Stomach smooth muscle (tissue), 2 donors: ENCODE results near the gene C9orf50.

Experiments used
- H3K27ac ChIP-seq: one replicate; pipeline ENCODE4 v1.7.0; 2013; ENCODE audit warnings: mild to moderate bottlenecking, low read length, inconsistent platforms
- H3K27me3 ChIP-seq, 2 donors: one replicate each; pipeline ENCODE4 v1.7.0; 2013; ENCODE audit warnings: low read length in 2 of 2; ENCODE audit not compliant: insufficient read depth in 2 of 2, control insufficient read depth in 1 of 2
- H3K36me3 ChIP-seq, 2 donors: one replicate each; pipeline ENCODE4 v1.7.0; 2013; ENCODE audit warnings: low read length in 2 of 2; ENCODE audit not compliant: control insufficient read depth in 2 of 2, insufficient read depth in 2 of 2
- H3K4me1 ChIP-seq: one replicate; pipeline ENCODE4 v1.7.0; 2013; ENCODE audit warnings: low read length; ENCODE audit not compliant: control insufficient read depth, insufficient read depth
- H3K4me3 ChIP-seq, 2 donors: one replicate each; pipeline ENCODE4 v1.7.0; 2013; ENCODE audit warnings: low read length in 2 of 2
- H3K9ac ChIP-seq, 2 donors: one replicate each; pipeline ENCODE4 v1.7.0; 2013; ENCODE audit warnings: low read length in 2 of 2, mild to moderate bottlenecking in 1 of 2
- H3K9me3 ChIP-seq, 2 donors: one replicate each; pipeline ENCODE4 v1.7.0; 2013; ENCODE audit warnings: low read length in 2 of 2; ENCODE audit not compliant: control insufficient read depth in 2 of 2
- donor health status: healthy.
- donor health status: Pancreatic carcinoma.

The C9orf50 gene

DNA sequence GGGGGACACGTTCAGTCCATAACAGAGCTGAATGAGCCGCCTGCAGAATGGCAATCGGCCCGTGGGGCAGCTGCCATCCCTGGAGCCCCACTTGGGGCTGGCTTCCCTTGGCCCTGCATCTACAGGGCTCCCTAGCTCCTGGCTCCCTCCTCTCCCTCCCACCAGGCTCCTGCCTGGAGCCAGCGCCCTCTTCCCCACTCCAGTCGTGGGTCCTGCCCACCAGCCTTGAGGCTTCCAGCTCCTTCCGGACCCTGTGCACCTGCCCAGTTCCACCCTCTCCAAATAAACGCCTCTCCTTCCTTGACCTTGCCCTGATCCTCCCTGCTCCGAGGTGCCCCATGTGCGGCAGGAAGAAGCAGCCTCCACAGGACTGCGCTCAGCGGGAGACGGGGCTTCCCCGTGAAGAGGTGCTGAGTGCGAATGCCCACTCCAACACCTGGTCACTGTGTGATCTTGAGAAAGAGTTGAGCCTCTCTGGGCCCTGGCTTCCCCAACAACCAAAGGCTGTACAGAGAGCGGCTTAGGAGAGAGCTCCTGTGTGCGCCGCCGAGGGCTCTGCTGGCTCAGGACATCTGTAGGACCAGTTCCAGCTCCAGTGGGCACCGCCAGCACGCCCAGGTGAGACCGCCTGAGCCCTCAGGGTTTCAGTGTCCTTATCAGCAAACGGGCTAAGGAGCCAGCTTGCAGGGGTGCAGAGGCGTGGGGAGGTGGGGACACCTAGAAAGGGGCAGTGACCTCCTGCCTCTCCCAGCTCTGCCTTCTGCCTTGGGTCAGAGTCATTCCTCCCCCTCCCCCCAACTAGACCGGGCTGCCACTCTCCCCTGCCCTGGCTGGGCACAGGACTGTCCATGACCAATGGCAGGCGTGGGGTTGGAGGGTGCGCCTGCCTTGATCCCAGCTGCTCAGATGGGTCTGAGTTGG lies 12.1 kb downstream of the C9orf50 start:
- Histone ChIP-seq H3K9ac (no peak overlapping the region), H3K9me3 (no peaks in the 10 kb centered on the region), H3K36me3 (no peaks in the 10 kb centered on the region), H3K27ac (peak overlapping the region; percentile 62), H3K4me3 (no peak overlapping the region), H3K27me3 (no peaks in the 10 kb centered on the region), H3K4me1 (peaks cover 51% of the 10 kb centered on the region)

- Histone ChIP-seq H3K27me3 (no peaks in the 10 kb centered on the region), H3K4me3 (peak overlapping the region in 1 of 2 donors; percentile 29), H3K27ac (peak overlapping the region; percentile 69), H3K36me3 (no peaks in the 10 kb centered on the region), H3K4me1 (peaks cover 42% of the 10 kb centered on the region), H3K9me3 (no peaks in the 10 kb centered on the region), H3K9ac (no peak overlapping the region)
These were observed 13.9 kb downstream of the C9orf50 start for GRCh38 chr9:129607027-129607387.

DNA sequence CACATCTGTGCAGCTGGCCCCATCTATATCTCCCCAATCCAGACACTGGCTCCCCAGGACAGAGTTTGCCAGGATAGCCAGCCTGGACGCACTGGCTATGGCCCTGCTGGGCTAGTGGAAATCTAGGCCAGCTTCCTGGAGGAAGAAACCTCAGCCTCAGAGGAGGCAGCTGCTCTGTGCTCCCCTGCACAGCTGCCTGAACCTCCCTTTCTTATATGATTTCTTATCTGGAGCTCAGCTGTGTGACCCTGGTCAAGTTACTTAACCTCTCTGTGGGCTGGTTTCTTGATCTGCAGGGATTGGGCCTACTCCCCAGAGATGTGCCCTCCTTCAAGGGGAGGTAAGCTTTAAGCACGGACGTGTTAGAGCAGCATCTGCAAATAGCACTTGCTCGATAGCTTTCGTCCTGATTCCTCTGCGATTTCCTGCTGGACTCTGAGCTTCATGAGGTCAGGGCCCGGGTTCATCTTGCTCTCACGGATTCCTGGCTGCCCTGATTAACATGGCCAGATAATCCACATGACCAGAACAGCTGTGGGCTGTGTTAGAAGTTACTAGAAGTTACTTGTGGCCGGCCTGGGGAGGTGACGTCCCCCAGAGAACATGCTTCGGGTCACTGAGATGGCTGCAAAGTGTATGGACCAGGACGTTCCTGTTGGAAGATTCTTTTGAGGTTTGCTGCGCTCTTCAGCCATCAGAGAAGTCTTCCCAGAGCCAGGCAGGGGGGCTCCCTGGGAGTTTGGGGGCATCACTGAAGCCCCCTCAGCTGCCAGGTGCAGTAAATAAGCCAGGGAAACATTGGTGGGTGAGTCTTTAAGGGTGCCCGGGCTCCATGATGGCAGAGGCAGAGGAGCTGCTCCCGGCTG lies 14.5 kb downstream of the C9orf50 start:
- Histone ChIP-seq H3K9me3 (no peaks in the 10 kb centered on the region), H3K9ac (no peak overlapping the region), H3K27ac (peak overlapping the region; percentile 69), H3K4me3 (no peak overlapping the region), H3K4me1 (peaks cover 40% of the 10 kb centered on the region), H3K27me3 (no peaks in the 10 kb centered on the region), H3K36me3 (no peaks in the 10 kb centered on the region)

DNA sequence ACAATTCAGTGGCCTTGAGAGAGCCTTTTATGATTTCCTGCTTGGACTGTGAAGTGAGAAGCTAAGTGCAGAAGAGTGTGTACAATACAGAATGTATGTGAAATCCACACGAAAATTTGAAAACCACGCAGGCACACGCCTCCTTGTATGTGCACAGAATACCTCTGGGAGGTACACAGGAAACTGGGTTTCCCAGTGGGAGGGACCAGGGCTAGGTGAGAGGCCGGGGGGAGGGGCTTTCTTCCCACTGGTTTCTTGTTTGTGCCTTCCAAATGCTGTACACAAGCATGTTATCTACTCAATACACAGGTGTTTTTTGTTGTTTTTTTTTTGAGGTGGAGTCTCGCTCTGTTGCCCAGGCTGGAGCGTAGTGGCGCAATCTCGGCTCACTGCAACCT lies 16.1 kb downstream of the C9orf50 start:
- H3K36me3 ChIP-seq, result no peaks in the 10 kb centered on the region
- H3K27me3 ChIP-seq, result no peaks in the 10 kb centered on the region
- H3K9me3 ChIP-seq, result no peaks in the 10 kb centered on the region
- no peak overlapping the region for H3K9ac ChIP-seq
- H3K27ac ChIP-seq, result no peak overlapping the region
- H3K4me3 ChIP-seq, result no peak overlapping the region
- peaks cover 26% of the 10 kb centered on the region for H3K4me1 ChIP-seq

DNA sequence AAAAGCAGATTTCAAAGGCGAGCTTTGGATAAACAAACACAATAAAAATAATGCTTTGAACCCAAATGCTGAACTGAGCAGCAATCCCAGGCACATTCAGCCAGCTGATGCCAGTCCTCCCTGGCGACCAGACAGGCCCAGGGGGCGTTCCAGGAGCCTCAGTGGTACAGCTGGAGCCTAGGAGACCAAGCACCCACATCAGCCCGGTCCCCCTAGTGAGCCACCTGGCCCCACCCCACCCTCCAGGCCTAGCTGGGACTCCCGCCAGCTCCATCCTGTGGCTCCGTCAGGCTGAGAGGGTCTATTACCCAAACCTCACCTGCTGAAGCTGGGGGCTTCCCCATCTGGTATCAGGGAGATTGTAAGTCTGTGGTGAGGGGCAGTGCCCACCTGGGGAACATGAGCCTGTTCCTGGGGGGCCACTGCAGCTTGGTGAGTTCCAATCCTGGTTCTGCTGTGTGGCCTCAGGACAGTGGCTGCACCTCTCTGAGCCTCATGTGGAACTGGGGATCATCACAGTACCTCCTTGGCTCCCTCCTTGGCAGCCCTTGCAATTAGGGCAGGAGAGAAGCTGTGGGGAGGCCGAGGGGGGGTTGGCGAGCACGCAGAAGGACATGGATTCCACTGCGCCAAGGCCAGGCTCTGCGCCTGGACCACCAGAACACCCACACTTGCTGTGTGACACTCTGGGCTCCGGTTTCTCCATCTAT lies 16.7 kb downstream of the C9orf50 start:
- Histone ChIP-seq H3K27ac (no peak overlapping the region), H3K27me3 (no peaks in the 10 kb centered on the region), H3K9ac (no peak overlapping the region)

DNA sequence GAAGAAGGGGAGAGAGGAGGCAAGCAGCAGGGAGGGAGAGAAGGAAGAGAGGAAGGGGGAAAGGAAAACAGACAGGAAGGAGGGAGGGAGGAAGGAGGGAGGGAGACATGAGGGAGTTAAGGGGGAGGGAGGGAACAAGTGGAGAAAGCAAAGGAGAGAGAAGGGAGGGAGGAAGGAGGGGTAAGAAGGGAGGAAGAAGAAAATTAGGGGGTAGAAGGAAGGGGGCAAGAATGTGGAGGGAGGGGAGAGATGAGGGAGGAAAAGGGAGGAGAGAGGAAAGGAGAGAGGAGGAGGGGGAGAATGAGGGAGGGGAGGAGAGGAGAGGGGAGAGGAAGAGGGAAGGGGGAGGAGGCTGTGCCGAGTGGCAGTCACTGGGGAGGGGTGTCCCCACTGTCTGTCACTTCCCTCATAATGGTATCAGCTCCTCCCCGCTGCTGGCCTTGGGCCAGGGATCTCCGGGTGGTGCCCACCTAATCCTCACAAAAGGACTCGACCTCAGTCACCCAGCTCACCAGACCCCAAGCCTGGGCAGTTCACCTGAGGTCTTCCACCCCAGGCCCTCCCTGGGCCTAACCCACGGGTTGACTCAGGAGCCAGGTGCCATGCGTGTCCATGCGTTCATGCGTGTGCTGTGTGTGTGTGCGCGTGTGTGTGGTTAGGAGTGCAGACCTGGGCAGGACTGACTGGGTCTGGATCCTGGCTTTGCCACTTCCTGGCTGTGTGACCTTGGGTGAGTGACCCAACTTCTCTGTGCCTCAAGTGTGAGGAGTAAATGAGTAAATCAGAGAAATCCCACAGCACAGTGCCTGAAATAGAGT lies 18.1 kb downstream of the C9orf50 start:
- Histone ChIP-seq H3K4me3 (no peak overlapping the region), H3K27ac (no peak overlapping the region), H3K36me3 (no peaks in the 10 kb centered on the region), H3K4me1 (peaks cover 16% of the 10 kb centered on the region), H3K9ac (no peak overlapping the region), H3K9me3 (no peaks in the 10 kb centered on the region), H3K27me3 (no peaks in the 10 kb centered on the region)

More for the DNA sequence above, 16.7 kb downstream of the C9orf50 start:
- H3K9me3 ChIP-seq, result no peaks in the 10 kb centered on the region
- peaks cover 23% of the 10 kb centered on the region for H3K4me1 ChIP-seq
- H3K36me3 ChIP-seq, result no peaks in the 10 kb centered on the region
- no peak overlapping the region for H3K4me3 ChIP-seq

DNA sequence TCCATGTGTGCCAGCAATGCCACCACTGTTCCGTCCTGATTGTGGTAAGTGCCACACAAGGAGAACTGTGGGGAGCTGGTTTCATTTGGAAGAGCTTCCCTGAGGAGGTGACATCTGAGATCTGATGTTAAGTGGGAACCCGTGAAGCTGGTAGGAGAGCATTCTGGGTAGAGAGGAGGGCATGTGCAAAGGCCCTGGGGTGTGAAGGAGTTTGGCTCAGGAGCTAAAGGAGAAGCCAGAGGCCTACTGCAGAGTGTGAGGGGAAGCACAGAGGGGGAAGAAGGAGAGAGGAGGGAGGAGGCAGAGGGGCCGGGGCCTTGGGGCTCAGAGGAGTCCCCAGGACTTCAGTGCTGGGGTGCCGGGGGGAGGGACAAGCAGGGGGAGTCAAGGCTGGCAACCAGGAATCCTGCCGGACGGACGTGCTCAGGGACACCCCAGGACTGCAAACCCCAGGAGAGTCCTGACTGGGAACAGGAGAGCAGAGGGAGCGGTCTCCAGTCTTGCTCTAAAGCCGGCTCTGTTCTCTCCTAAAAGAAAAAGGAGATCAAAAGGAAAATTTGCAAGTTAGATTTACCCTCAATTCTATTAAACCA lies 19.7 kb downstream of the C9orf50 start:
- H3K27ac ChIP-seq, result no peak overlapping the region
- no peaks in the 10 kb centered on the region for H3K9me3 ChIP-seq
- no peaks in the 10 kb centered on the region for H3K36me3 ChIP-seq
- no peak overlapping the region for H3K4me3 ChIP-seq
- no peaks in the 10 kb centered on the region for H3K27me3 ChIP-seq
- peaks cover 14% of the 10 kb centered on the region for H3K4me1 ChIP-seq
- no peak overlapping the region for H3K9ac ChIP-seq

DNA sequence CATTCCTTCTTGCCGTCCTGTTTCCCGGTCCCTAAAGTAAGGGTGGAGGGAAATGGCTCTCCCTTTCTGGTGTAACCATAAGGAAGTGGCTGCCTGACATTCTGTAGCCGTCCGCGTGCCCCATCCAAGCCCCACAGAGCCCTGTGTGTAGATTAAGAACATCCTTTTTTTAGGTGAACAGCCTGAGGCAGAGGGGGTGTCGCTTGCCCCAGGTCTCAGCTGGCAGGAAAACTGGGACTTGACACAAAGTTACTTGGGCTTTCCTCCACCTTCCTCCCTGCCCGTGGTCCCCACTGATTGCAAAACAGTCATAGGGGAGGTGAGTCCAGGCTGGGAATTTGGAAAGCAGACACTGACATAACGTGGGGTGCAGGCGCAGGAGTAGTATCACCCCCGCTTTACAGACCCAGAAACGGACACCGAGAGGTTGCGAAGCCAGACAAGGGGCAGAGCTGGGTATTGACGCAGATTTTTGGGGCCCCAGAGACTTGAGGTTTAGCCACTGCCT lies 22.8 kb downstream of the C9orf50 start:
- Histone ChIP-seq H3K9ac (peak overlapping the region; percentile 69 to 73), H3K36me3 (no peaks in the 10 kb centered on the region), H3K27ac (peak overlapping the region; percentile 46), H3K4me1 (peaks cover 14% of the 10 kb centered on the region), H3K27me3 (no peaks in the 10 kb centered on the region), H3K9me3 (no peaks in the 10 kb centered on the region), H3K4me3 (peak overlapping the region; percentile 49 to 71)

- Histone ChIP-seq H3K9me3 (no peaks in the 10 kb centered on the region), H3K27ac (peak overlapping the region; percentile 69), H3K36me3 (no peaks in the 10 kb centered on the region), H3K4me1 (peaks cover 14% of the 10 kb centered on the region), H3K27me3 (no peaks in the 10 kb centered on the region), H3K4me3 (peak overlapping the region; percentile 49 to 71), H3K9ac (peak overlapping the region; percentile 69 to 73)
These were observed 23.4 kb downstream of the C9orf50 start for GRCh38 chr9:129597355-129598088.
